HepG2 (cell line): ENCODE results near the gene SYMPK. TPM values are rescaled to one million over a fixed set of nuclear protein-coding genes. Genes with fewer than 3 reads are reported as not detected.
A peak's percentile ranks its signal among the peaks of the same experiment; 100 is the strongest.

Source experiments
- ISL2 ChIP-seq: sonication (generic); formaldehyde crosslinking; IDR thresholded peaks from 2 replicates; pipeline ENCODE4 v1.5.0; 2020; ENCODE audit warnings: missing genetic modification reagents
- KDM1A ChIP-seq: IDR thresholded peaks from 2 replicates; pipeline ENCODE4 v1.6.1; 2016; ENCODE audit warnings: missing compliant biosample characterization
- KLF13 ChIP-seq: sonication (generic); formaldehyde crosslinking; IDR thresholded peaks from 2 replicates; pipeline ENCODE4 v1.4.0; 2020; ENCODE audit warnings: mild to moderate bottlenecking, missing genetic modification reagents
- MATR3 ChIP-seq: sonication (generic); formaldehyde crosslinking; IDR thresholded peaks from 2 replicates; pipeline ENCODE4 v1.4.0; 2020; ENCODE audit warnings: missing genetic modification reagents
- MED8 ChIP-seq: sonication (generic); formaldehyde crosslinking; IDR thresholded peaks from 2 replicates; pipeline ENCODE4 v1.8.1; 2023; ENCODE audit warnings: mild to moderate bottlenecking, missing genetic modification reagents; ENCODE audit not compliant: insufficient replicate concordance
- MTA1 ChIP-seq: sonication (generic); formaldehyde crosslinking; IDR thresholded peaks from 2 replicates; pipeline ENCODE4 v1.4.0; 2020; ENCODE audit warnings: missing genetic modification reagents, mild to moderate bottlenecking, borderline replicate concordance
- RARG ChIP-seq: sonication (generic); formaldehyde crosslinking; IDR thresholded peaks from 2 replicates; pipeline ENCODE4 v1.4.0; 2020; ENCODE audit warnings: low read depth, mild to moderate bottlenecking, missing genetic modification reagents
- SIX1 ChIP-seq: sonication (generic); formaldehyde crosslinking; IDR thresholded peaks from 2 replicates; pipeline ENCODE4 v1.4.0; 2020; ENCODE audit warnings: missing genetic modification reagents, borderline replicate concordance
- TBL1XR1 ChIP-seq: fragments of 150-350 bp; IDR thresholded peaks from 2 replicates; pipeline ENCODE4 v1.6.1; 2014; ENCODE audit warnings: borderline replicate concordance, low read length; ENCODE audit not compliant: partially characterized antibody
- ZBTB1 ChIP-seq: sonication (generic); formaldehyde crosslinking; IDR thresholded peaks from 2 replicates; pipeline ENCODE4 v1.4.0; 2020; ENCODE audit warnings: missing genetic modification reagents, borderline replicate concordance
- ZFP90 ChIP-seq: sonication (generic); formaldehyde crosslinking; IDR thresholded peaks from 2 replicates; pipeline ENCODE4 v1.8.0; 2022; ENCODE audit warnings: missing genetic modification reagents, mild to moderate bottlenecking, inconsistent platforms, borderline replicate concordance
- ZMYM4 ChIP-seq: sonication (generic); formaldehyde crosslinking; IDR thresholded peaks from 2 replicates; pipeline ENCODE4 v1.8.1; 2023; ENCODE audit warnings: mild to moderate bottlenecking, missing genetic modification reagents
- ZNF572 ChIP-seq: sonication (generic); formaldehyde crosslinking; IDR thresholded peaks from 2 replicates; pipeline ENCODE4 v1.5.1; 2020; ENCODE audit warnings: mild to moderate bottlenecking, missing genetic modification reagents
- ZNF776 ChIP-seq: sonication (generic); formaldehyde crosslinking; IDR thresholded peaks from 2 replicates; pipeline ENCODE4 v1.4.0; 2020; ENCODE audit warnings: mild to moderate bottlenecking, missing genetic modification reagents
- ZNF878 ChIP-seq: sonication (generic); formaldehyde crosslinking; IDR thresholded peaks from 2 replicates; pipeline ENCODE4 v1.8.1; 2023; ENCODE audit warnings: mild to moderate bottlenecking, missing genetic modification reagents, moderate library complexity
- polyA plus RNA-seq, 8 experiments: library from polyadenylated mRNA; depleted of rRNA in 3 of 8; stranded (reverse) in 7 of 8; unstranded in 1 of 8; fragments of >200 nt; fragmentation: Illumina TruSeq in 4 of 8; extraction: Trizol in 4 of 8; gene quantifications; 2 replicates each; pipeline versions ENCODE4 v1.2.1 to v1.2.3, GENCODE V29; 2011 to 2016; ENCODE audit warnings: low read depth in 4 of 8, missing spikeins in 1 of 8, mixed read lengths in 1 of 8; ENCODE audit not compliant: insufficient read depth in 1 of 8
- total RNA-seq, 5 experiments: library from RNA; depleted of rRNA; stranded (reverse); fragments of >200 nt; fragmentation: Illumina TruSeq; extraction: Trizol; gene quantifications; 2 replicates each; pipeline ENCODE4 v1.2.3, GENCODE V29; 2016; ENCODE audit warnings: low read depth in 1 of 5
- TF ChIP-seq, protein P1 (sequence below): sonication (generic); formaldehyde crosslinking; IDR thresholded peaks from 2 replicates; pipeline ENCODE4 v1.4.0; 2020; ENCODE audit warnings: mild to moderate bottlenecking, low read depth, missing genetic modification reagents
- TF ChIP-seq, protein P2 (sequence below): sonication (generic); formaldehyde crosslinking; IDR thresholded peaks from 2 replicates; pipeline ENCODE4 v1.5.0; 2020; ENCODE audit warnings: missing genetic modification reagents
- TF ChIP-seq, protein P3 (sequence below): sonication (generic); formaldehyde crosslinking; IDR thresholded peaks from 2 replicates; pipeline ENCODE4 v1.5.0; 2020; ENCODE audit warnings: mild to moderate bottlenecking, missing genetic modification reagents
- TF ChIP-seq, protein P4 (sequence below): sonication (generic); formaldehyde crosslinking; IDR thresholded peaks from 2 replicates; pipeline ENCODE4 v1.9.0; 2021; ENCODE audit warnings: missing genetic modification reagents, mild to moderate bottlenecking, borderline replicate concordance
- TF ChIP-seq, protein P5 (sequence below): sonication (generic); formaldehyde crosslinking; IDR thresholded peaks from 2 replicates; pipeline ENCODE4 v1.8.1; 2023; ENCODE audit warnings: mild to moderate bottlenecking, inconsistent platforms, moderate library complexity, missing genetic modification reagents, borderline replicate concordance
- TF ChIP-seq, protein P6 (sequence below): fragments of 450-650 bp; IDR thresholded peaks from 2 replicates; pipeline ENCODE4 v1.6.1; 2017
- TF ChIP-seq, protein P7 (sequence below): IDR thresholded peaks from 2 replicates; pipeline ENCODE4 v1.6.1; 2016; ENCODE audit warnings: mild to moderate bottlenecking, missing biosample characterization, missing genetic modification reagents

The SYMPK gene
- total and polyA plus RNA-seq, 2 of the 13 experiments (the other 11 are each of a cell fraction or from before 2014, with no cell fraction given), result 21.9 to 55.7 TPM

DNA sequence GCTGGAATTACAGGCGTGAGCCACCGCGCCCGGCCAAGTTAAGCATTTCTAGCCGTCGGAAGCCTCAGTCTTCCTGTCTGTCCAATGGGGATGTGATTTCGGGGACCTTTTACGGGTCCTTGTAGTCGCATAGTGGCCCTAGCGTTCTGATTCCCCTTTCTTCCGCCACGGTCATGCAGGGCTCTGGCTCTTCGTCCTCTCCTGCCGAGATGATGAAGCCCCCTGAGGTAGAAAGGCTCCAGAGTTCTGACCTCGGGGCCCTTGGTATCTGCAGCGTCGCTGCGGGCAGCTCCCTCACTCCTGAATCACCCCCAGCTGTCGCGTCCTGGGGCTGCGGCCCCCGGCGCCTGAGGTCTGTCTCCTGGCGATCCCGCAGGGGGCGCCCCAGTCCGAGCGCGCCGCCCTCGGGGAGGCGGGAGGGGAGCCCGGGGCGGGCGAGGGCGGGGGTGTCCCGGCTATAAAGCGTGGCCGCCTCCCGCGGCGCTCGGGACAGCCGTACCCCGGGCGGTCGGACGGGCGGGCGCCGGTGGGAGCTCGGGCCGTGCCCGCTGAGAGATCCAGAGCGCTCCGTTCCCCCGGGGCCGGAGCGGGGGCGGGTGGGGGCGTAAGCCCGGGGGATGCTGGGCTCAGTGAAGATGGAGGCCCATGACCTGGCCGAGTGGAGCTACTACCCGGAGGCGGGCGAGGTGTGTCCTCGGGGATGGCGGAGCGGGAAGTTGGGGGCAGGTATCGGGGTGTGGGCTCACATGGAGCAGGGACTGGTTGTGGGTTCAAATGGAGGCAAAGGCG lies 1.1 kb upstream of the SYMPK start, which contains the start of gene FOXA3 (continued):
- TF ChIP-seq, protein P1, sequence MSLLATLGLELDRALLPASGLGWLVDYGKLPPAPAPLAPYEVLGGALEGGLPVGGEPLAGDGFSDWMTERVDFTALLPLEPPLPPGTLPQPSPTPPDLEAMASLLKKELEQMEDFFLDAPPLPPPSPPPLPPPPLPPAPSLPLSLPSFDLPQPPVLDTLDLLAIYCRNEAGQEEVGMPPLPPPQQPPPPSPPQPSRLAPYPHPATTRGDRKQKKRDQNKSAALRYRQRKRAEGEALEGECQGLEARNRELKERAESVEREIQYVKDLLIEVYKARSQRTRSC (CRISPR knock-in tag), result no peak
- TF ChIP-seq ZMYM4 (peak; percentile 41; the same call in 1 of the 2 replicates), RARG (no peak), ZNF776 (0 out of 2 replicates have a peak, but pooled peaks have one; percentile 38), KDM1A (CRISPR knock-in tag) (peak; percentile 98), MTA1 (CRISPR knock-in tag) (no peak), ZNF572 (CRISPR knock-in tag) (no peak), TBL1XR1 (peak; percentile 49), ZNF878 (CRISPR knock-in tag) (no peak), MATR3 (CRISPR knock-in tag) (no peak), ISL2 (CRISPR knock-in tag) (no peak), ZBTB1 (no peak), KLF13 (CRISPR knock-in tag) (no peak), ZFP90 (CRISPR knock-in tag) (no peak), MED8 (CRISPR knock-in tag) (no peak), SIX1 (CRISPR knock-in tag) (no peak)
- TF ChIP-seq, protein P2, sequence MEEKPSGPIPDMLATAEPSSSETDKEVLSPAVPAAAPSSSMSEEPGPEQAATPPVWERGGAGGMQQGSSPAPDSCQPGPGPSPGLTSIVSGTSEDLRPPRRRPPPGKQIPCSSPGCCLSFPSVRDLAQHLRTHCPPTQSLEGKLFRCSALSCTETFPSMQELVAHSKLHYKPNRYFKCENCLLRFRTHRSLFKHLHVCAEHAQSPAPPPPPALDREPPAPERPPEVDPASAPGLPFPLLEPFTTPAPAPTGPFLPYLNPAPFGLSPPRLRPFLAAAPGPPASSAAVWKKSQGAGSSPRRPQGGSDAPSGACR (CRISPR knock-in tag), result no peak
- TF ChIP-seq, protein P3, sequence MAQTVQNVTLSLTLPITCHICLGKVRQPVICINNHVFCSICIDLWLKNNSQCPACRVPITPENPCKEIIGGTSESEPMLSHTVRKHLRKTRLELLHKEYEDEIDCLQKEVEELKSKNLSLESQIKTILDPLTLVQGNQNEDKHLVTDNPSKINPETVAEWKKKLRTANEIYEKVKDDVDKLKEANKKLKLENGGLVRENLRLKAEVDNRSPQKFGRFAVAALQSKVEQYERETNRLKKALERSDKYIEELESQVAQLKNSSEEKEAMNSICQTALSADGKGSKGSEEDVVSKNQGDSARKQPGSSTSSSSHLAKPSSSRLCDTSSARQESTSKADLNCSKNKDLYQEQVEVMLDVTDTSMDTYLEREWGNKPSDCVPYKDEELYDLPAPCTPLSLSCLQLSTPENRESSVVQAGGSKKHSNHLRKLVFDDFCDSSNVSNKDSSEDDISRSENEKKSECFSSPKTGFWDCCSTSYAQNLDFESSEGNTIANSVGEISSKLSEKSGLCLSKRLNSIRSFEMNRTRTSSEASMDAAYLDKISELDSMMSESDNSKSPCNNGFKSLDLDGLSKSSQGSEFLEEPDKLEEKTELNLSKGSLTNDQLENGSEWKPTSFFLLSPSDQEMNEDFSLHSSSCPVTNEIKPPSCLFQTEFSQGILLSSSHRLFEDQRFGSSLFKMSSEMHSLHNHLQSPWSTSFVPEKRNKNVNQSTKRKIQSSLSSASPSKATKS, result no peak
- TF ChIP-seq, protein P4, sequence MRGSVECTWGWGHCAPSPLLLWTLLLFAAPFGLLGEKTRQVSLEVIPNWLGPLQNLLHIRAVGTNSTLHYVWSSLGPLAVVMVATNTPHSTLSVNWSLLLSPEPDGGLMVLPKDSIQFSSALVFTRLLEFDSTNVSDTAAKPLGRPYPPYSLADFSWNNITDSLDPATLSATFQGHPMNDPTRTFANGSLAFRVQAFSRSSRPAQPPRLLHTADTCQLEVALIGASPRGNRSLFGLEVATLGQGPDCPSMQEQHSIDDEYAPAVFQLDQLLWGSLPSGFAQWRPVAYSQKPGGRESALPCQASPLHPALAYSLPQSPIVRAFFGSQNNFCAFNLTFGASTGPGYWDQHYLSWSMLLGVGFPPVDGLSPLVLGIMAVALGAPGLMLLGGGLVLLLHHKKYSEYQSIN, result peak; percentile 53; the same call in 1 of the 2 replicates
- TF ChIP-seq, protein P5, sequence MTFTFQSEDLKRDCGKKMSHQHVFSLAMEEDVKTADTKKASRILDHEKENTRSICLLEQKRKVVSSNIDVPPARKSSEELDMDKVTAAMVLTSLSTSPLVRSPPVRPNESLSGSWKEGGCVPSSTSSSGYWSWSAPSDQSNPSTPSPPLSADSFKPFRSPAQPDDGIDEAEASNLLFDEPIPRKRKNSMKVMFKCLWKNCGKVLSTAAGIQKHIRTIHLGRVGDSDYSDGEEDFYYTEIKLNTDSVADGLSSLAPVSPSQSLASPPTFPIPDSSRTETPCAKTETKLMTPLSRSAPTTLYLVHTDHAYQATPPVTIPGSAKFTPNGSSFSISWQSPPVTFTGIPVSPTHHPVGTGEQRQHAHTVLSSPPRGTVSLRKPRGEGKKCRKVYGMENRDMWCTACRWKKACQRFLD (CRISPR knock-in tag), result no peak
- TF ChIP-seq, protein P6, sequence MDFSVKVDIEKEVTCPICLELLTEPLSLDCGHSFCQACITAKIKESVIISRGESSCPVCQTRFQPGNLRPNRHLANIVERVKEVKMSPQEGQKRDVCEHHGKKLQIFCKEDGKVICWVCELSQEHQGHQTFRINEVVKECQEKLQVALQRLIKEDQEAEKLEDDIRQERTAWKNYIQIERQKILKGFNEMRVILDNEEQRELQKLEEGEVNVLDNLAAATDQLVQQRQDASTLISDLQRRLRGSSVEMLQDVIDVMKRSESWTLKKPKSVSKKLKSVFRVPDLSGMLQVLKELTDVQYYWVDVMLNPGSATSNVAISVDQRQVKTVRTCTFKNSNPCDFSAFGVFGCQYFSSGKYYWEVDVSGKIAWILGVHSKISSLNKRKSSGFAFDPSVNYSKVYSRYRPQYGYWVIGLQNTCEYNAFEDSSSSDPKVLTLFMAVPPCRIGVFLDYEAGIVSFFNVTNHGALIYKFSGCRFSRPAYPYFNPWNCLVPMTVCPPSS, result no peak
- TF ChIP-seq, protein P7, sequence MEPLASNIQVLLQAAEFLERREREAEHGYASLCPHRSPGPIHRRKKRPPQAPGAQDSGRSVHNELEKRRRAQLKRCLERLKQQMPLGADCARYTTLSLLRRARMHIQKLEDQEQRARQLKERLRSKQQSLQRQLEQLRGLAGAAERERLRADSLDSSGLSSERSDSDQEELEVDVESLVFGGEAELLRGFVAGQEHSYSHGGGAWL (CRISPR knock-in tag), result no peak; the same call in 1 of the 2 replicates
